Measurements from ENCODE around the gene MATR3. TPM values are rescaled to one million over a fixed set of nuclear protein-coding genes. Genes with fewer than 3 reads are reported as not detected.

MATR3 gene
- total RNA-seq, 4 donors from 2014 or later = 270 to 549 (median 314) TPM

DNA sequence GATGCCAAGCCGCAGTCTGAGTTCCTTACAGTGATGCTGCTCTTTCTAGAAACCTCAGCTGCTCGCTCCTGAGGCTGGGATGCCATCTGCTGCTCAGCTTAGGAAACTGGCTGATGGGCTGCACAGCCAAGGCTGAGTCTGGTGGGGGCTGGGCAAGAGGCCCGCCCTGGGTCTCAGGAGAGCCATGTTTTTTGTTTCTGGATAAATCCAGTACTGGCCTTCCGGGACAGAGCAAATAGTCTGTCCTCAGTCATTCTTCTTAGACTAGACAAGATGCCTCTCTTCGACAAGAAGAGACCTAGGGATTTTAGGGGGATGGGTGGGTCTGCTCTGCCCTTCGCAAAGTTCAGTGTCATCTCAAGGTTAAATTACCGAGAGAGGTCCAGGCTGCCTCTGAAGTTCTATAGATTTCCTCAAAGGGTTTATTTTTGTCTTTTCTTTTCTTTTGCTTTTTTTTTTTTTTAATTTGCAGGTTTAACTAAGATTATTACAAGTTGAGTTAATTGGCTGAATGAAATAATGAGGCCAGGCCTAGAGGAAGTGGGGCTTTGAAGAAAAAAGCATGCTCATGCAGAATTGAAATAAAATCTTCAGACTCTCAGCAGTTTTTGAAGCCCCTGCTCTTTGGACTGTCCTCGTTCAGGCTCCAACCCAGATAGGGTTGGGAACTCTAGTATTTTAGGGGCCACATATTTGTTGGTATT lies 30.6 kb upstream of the MATR3 start:
- Histone ChIP-seq H3K4me3 (no peak overlapping the region), H3K27me3 (no peaks in the 10 kb centered on the region), H3K4me1 (no peaks in the 10 kb centered on the region), H3K36me3 (no peaks in the 10 kb centered on the region), H3K27ac (peak overlapping the region; percentile 54 to 55), H3K9me3 (no peaks in the 10 kb centered on the region)
- peak; percentile 88 to 90 for DNase-seq
- no peak for TF ChIP-seq POLR2A (IDR thresholded peaks at IDR 0.05)
- TF ChIP-seq, protein P1, sequence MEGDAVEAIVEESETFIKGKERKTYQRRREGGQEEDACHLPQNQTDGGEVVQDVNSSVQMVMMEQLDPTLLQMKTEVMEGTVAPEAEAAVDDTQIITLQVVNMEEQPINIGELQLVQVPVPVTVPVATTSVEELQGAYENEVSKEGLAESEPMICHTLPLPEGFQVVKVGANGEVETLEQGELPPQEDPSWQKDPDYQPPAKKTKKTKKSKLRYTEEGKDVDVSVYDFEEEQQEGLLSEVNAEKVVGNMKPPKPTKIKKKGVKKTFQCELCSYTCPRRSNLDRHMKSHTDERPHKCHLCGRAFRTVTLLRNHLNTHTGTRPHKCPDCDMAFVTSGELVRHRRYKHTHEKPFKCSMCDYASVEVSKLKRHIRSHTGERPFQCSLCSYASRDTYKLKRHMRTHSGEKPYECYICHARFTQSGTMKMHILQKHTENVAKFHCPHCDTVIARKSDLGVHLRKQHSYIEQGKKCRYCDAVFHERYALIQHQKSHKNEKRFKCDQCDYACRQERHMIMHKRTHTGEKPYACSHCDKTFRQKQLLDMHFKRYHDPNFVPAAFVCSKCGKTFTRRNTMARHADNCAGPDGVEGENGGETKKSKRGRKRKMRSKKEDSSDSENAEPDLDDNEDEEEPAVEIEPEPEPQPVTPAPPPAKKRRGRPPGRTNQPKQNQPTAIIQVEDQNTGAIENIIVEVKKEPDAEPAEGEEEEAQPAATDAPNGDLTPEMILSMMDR (IDR thresholded peaks at IDR 0.05) = peak; percentile 93 to 98 (median 94)
- intact Hi-C loops (cut with DNase I; ENCODE audit: low total_unique reads) = loop anchor here (10.0 kb wide), 1 partner anchor 678 kb away; no protein-coding TSS in a partner anchor

DNA sequence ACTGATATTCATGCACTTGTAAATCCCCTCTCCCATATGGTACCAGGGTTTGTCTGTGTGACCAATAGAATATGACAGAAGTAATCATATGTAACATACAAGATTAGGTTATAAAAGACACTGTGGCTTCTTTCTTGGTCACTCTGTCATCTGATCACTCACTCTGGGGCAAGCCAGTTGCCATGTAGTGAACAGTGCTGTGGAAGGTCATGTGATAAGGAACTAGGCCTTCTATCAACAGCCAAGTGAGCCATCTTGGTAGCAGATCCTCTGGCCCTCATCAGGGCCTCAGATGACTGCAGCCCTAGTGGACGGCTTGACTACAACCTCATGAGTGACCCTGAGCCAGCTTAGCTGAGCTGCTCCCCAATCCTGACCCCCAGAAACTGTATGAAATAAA lies 30.0 kb upstream of the MATR3 start:
- no peak for TF ChIP-seq POLR2A (IDR thresholded peaks at IDR 0.05)
- TF ChIP-seq, protein P1 (IDR thresholded peaks at IDR 0.05) = no peak
- Histone ChIP-seq H3K4me1 (no peaks in the 10 kb centered on the region), H3K9me3 (no peaks in the 10 kb centered on the region), H3K27ac (peak overlapping the region in 1 of 2 donors; percentile 54), H3K27me3 (no peaks in the 10 kb centered on the region), H3K36me3 (no peaks in the 10 kb centered on the region), H3K4me3 (no peak overlapping the region)
- no peak for DNase-seq
- intact Hi-C loops (cut with DNase I; ENCODE audit: low total_unique reads) = loop anchor here (10.0 kb wide), 1 partner anchor 679 kb away; no protein-coding TSS in a partner anchor

DNA sequence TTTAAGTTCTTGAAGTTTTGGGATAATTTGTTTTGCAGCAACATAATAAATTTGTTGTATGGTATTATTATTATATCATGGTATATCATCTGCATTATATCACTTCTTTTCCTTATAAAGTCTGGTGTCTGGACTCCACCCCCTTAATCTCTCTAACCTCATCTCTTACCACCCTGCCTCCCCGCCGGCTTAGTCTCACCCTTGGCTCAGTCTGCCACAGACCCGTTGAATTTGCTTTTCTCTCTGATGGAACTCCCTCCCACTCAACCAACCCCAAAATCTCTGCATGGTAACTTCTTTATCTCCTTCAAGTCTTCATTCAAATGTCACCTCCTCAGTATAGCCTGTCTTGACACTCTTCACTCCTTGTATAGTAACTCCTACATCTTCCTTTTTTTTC lies 29.6 kb upstream of the MATR3 start:
- Histone ChIP-seq H3K27me3 (no peaks in the 10 kb centered on the region), H3K4me3 (no peak overlapping the region), H3K27ac (no peak overlapping the region), H3K9me3 (no peaks in the 10 kb centered on the region), H3K4me1 (no peaks in the 10 kb centered on the region), H3K36me3 (no peaks in the 10 kb centered on the region)
- intact Hi-C loops (cut with DNase I; ENCODE audit: low total_unique reads) = loop anchor here (10.0 kb wide), 1 partner anchor 679 kb away; no protein-coding TSS in a partner anchor
- TF ChIP-seq, protein P1 (IDR thresholded peaks at IDR 0.05) = no peak
- no peak for TF ChIP-seq POLR2A (IDR thresholded peaks at IDR 0.05)
- no peak for DNase-seq

DNA sequence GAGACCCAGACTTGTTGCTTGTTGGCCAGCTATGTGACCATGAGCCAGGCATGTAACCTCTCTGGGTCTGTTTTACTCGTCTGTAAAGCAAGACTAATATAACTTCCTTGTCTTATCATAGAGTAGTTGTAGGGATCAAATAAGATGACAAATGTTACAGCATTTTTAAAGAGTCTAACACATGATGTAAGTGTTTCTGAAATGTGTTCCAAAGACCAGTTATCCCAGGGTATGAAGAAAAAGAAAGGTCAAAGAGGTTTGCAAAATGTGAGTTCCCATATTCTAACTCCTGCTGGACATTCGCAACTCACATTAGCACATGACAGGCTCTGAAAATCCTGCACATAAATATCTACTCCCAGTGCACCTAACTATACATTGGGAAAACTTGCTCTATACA lies 28.5 kb upstream of the MATR3 start:
- no peak for DNase-seq
- no peaks in the 10 kb centered on the region for H3K27me3 ChIP-seq
- no peaks in the 10 kb centered on the region for H3K9me3 ChIP-seq
- no peaks in the 10 kb centered on the region for H3K36me3 ChIP-seq
- H3K4me3 ChIP-seq = no peak overlapping the region
- no peak for TF ChIP-seq POLR2A (IDR thresholded peaks at IDR 0.05)
- TF ChIP-seq, protein P1 (IDR thresholded peaks at IDR 0.05) = no peak
- intact Hi-C loops (cut with DNase I; ENCODE audit: low total_unique reads) = loop anchor here (10.0 kb wide), 1 partner anchor 680 kb away; no protein-coding TSS in a partner anchor
- H3K27ac ChIP-seq = no peak overlapping the region
- H3K4me1 ChIP-seq = no peaks in the 10 kb centered on the region

DNA sequence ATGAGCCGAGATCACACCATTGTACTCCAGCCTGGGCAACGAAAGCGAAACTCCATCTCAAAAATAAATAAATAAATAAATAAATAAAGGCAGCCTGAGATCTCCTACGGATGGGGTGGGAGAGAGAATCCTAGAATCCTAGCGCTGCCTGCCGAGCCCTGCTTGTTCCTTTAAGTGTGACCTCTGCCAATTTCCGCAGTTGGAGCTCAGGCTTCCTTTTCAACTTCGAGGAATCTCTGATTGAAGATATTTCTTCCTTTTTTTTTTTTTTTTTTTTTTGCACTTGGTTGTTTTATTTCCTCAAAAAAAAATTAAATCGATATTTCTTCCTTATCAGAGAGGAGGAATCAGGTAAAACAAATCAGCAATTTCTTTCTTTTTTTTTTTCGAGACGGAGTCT lies 27.3 kb upstream of the MATR3 start:
- DNase-seq = no peak
- no peak overlapping the region for H3K27ac ChIP-seq
- no peaks in the 10 kb centered on the region for H3K4me1 ChIP-seq
- intact Hi-C loops (cut with DNase I; ENCODE audit: low total_unique reads) = loop anchor here (10.0 kb wide), 1 partner anchor 681 kb away; no protein-coding TSS in a partner anchor
- H3K36me3 ChIP-seq = no peaks in the 10 kb centered on the region
- no peak overlapping the region for H3K4me3 ChIP-seq
- H3K9me3 ChIP-seq = no peaks in the 10 kb centered on the region
- TF ChIP-seq POLR2A (IDR thresholded peaks at IDR 0.05) = no peak
- TF ChIP-seq, protein P1 (IDR thresholded peaks at IDR 0.05) = no peak
- H3K27me3 ChIP-seq = no peaks in the 10 kb centered on the region

Data from uterus (tissue), 4 donors.